ES-I3 (cell line): ENCODE results near the gene CAMTA1.

Source experiments
- H3K36me3 ChIP-seq: 2 replicates; pipeline ENCODE4 v1.6.1; 2013; ENCODE audit warnings: mild to moderate bottlenecking, low read length, control low read depth, moderate library complexity; ENCODE audit not compliant: insufficient read depth
- H3K4me1 ChIP-seq: 2 replicates; pipeline ENCODE4 v1.6.1; 2013; ENCODE audit warnings: mild to moderate bottlenecking, control low read depth, low read length; ENCODE audit not compliant: insufficient read depth
- H3K9ac ChIP-seq: 2 replicates; pipeline ENCODE4 v1.6.1; 2013; ENCODE audit warnings: low read depth, mild to moderate bottlenecking, low read length, moderate library complexity
- H3K9me3 ChIP-seq: 2 replicates; pipeline ENCODE4 v1.6.1; 2013; ENCODE audit warnings: mild to moderate bottlenecking, low read length, moderate library complexity; ENCODE audit not compliant: control insufficient read depth, insufficient read depth

CAMTA1 gene

DNA sequence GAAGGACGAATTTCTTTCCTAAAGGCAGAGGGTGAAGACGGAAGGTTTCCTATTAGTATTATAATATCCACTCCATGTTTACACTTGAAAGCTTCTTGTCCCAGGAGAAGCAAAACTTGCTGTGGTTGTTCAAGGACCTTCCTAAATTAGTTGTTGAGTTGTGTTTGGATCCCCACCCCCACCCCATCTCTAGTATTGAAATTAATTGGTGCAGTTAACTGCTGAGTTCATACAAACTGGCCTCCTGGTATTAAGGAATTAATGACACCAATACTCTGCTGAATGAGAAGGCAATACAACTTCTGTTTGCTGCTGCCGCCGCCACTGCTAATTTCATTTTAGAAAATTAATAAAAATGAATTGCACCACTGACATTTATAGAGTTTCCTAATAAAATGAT lies 308.8 kb downstream of the CAMTA1 start:
- Histone ChIP-seq H3K9ac (no peak overlapping the region), H3K36me3 (no peaks in the 10 kb centered on the region), H3K9me3 (no peaks in the 10 kb centered on the region), H3K4me1 (no peaks in the 10 kb centered on the region)

DNA sequence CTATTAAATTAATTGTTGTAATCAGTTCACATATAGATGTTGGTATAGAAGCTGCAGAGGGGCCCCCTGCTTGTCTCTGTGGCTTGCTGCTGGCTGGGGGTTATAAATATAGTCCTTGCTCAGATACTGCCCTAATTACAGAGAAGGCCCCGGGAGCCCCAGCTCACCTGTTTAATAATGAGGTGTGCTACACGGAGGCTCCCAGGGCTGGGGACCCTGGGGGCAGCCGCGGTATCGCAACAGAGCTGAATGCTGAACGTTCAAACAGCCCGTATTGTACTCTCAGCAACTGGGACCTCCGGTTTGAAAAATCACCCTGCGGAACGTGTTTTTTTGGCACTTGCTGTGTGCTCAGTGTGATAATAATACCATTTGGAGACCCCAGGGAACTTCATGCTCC lies 309.3 kb downstream of the CAMTA1 start:
- Histone ChIP-seq H3K9me3 (no peaks in the 10 kb centered on the region), H3K36me3 (no peaks in the 10 kb centered on the region), H3K9ac (no peak overlapping the region), H3K4me1 (no peaks in the 10 kb centered on the region)

DNA sequence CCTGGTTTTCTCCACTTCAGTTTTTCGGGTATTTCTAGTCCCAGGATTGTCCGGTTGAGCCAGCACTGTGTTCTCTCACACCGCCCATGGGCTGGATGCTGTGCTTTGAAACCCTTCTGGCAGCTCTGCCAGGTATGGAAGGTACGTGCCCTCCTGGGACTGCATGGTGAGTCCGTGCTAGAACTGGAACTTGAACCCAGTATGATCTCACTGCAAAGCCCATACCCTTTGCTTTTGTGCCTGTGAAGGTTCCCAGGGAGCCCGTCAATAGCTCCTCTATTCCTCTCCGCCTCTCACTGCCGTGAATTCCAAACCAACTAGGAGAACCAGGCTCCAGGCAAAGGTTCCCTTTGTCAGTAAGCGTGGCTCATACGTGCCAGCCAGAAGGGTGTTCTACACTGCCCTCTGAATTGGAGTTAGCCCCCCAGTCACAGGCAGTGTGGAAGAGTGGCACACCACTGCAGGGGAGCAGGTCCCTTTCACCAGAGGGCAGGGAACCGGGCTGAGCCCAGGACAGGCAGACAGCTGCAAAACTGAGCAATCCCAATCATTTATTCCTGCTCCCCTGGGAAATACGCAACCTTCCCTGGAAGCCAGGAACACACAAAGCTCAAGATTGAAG lies 310.2 kb downstream of the CAMTA1 start:
- no peaks in the 10 kb centered on the region for H3K4me1 ChIP-seq
- no peaks in the 10 kb centered on the region for H3K9me3 ChIP-seq
- no peaks in the 10 kb centered on the region for H3K36me3 ChIP-seq
- H3K9ac ChIP-seq, result no peak overlapping the region

DNA sequence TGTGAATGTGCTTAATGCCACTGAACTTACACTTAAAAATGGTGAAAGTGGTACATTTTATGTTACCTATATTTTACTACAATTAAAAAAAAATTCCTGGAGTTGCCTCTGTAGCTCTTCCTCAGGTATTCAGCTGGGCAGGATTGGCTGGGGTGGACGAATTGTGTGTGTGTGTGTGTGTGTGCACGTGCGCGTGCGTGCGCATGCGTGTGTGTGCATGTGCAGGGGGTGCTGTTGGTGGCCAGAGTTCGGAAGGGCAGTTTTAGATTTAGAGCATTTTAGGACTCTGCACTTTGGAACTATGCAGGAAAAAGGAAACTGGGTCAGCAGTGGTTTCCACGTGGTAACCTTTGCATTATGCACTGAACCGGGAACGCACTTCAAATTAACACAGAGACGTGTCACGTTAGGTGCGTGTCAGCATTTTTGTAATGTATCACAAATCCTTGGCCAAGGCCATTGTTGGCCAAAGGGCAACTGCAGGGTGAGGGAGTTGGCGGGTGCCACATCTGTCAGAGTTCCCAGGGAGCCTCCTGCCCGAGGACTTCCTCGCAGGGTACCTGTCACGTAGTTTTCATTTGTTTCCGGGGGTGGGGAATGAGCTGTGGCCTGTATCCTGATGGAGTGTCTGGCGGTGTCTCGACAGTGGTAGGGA lies 312.8 kb downstream of the CAMTA1 start:
- H3K4me1 ChIP-seq, result no peaks in the 10 kb centered on the region

DNA sequence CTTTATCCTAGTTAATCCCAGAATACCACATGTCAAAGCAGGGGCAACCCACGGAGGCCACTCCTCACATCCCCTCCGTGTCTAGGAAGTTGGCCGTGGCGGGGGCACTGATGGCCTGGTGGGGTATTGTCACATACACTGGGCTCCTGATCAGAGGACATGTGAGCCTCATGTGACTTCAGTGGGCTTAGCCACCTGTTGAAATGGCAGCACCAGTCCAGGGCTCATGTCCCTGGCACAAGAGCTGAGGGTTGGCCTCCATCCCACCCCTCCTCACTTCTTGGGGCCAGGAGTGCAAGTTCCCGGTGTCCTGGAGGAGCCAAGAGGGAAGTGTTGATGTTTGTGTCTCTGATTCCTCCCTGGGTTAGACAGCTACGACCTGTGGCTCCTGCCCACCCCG lies 313.4 kb downstream of the CAMTA1 start:
- no peaks in the 10 kb centered on the region for H3K9me3 ChIP-seq
- no peaks in the 10 kb centered on the region for H3K36me3 ChIP-seq
- no peaks in the 10 kb centered on the region for H3K4me1 ChIP-seq
- no peak overlapping the region for H3K9ac ChIP-seq

More for the DNA sequence above, 312.8 kb downstream of the CAMTA1 start:
- Histone ChIP-seq H3K36me3 (no peaks in the 10 kb centered on the region), H3K9me3 (no peaks in the 10 kb centered on the region), H3K9ac (no peak overlapping the region)

DNA sequence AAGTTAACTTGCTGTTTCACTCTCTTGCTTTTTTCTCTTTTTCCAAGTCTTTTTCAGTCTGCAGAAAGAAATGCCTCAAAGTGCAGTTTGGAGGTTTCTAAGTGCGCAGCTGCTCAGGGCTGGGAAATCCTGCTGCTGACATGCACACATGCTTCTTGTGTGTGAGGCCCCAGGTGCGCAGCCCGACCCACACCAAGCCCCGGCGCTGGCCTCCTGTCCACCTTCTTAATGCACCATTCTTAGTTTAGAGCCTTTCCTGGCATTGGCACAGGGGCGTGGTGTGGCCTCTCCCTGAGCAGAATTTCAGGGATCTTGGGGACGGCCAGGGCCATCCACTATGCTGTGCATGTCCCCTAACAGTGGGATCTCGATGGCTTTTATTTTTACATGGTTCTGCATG lies 315.2 kb downstream of the CAMTA1 start:
- no peaks in the 10 kb centered on the region for H3K9me3 ChIP-seq
- no peaks in the 10 kb centered on the region for H3K4me1 ChIP-seq
- no peaks in the 10 kb centered on the region for H3K36me3 ChIP-seq
- H3K9ac ChIP-seq, result no peak overlapping the region

DNA sequence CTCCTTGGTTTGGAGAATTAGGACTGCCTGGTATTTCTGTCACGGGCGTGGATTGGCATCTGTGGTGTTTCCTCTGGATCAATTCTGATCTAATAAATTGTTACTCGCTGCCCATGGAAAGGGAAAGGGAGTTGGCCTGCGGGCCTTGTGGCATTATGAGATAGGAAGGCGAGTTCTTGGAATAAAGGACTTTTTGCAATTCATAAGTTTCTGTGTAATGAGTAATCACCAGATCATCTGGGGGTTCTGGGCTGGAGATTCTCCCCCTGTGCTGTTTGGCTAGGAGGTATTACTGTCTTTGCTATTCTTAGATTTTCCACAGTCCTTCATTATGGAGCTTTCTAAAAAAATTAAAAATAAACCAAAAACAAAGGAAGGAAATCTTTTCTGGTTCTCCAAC lies 315.9 kb downstream of the CAMTA1 start:
- Histone ChIP-seq H3K4me1 (no peaks in the 10 kb centered on the region), H3K9me3 (no peaks in the 10 kb centered on the region), H3K9ac (no peak overlapping the region), H3K36me3 (no peaks in the 10 kb centered on the region)

DNA sequence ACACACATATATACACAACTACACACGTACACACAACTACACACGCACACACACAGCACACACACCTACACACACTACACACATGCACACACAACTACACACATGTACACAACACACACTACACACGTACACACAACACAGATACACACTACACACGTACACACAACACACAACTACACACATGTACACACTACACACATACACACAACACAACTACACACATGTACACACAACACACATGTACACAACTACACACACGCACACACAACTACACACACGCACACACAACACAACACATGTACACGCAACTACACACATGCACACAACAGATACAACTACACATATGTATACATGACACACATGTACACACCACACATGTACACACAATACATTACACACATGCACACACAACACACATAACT lies 318.1 kb downstream of the CAMTA1 start:
- no peaks in the 10 kb centered on the region for H3K4me1 ChIP-seq
- H3K36me3 ChIP-seq, result no peaks in the 10 kb centered on the region
- no peak overlapping the region for H3K9ac ChIP-seq
- no peaks in the 10 kb centered on the region for H3K9me3 ChIP-seq

DNA sequence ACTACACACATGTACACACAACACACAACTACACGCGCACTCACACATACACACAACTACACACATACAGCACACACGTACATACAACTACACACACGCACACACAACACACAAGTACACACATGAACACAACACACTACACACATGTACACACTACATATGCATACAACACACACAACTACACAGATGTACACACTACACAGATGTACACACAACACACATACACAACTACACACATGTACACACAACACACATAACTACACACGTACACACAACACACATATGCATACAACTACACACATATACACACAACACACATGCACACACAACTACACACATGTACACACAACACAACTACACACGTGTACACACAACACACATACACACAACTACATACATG lies 318.6 kb downstream of the CAMTA1 start:
- Histone ChIP-seq H3K9me3 (no peaks in the 10 kb centered on the region), H3K4me1 (no peaks in the 10 kb centered on the region), H3K36me3 (no peaks in the 10 kb centered on the region), H3K9ac (no peak overlapping the region)

DNA sequence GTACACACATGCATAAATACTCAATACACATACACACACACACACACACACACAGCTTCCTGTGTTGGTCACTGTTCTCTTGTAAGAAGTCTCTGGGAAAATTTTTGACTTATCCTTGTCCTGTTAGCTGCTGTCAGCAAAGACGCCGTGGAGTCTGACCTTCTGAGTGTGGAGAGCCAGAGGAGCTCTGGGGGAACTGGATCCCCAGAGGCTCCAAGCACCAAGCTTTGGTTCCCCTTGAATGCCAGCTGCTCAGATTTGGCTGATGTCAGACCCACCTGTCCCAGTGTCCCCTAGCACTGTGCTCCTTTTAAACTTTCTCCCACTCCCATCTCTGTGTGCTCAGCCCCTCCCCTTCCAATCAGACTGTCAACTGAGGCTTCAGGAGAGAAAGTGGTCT lies 319.1 kb downstream of the CAMTA1 start:
- no peak overlapping the region for H3K9ac ChIP-seq
- no peaks in the 10 kb centered on the region for H3K36me3 ChIP-seq
- H3K9me3 ChIP-seq, result no peaks in the 10 kb centered on the region
- no peaks in the 10 kb centered on the region for H3K4me1 ChIP-seq

DNA sequence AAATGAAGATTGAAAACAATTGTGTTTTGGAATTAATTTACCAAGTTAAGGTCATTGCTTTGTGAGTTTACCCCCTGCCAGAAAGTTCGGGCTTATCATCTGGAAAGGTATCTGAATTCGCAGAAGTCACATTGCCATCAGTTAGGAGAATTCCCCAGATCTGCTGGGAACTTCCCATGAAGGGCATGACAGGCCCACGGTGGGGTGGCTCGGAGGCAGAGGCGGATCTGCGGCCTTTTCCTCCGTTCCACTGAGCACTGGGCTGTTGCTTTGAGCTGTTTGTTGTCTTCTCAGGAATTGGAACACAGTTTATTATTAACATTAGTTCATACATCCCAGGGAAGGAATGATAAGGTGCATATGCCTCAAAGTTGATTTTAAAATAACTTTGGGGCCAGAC lies 320.0 kb downstream of the CAMTA1 start:
- Histone ChIP-seq H3K9ac (no peak overlapping the region), H3K36me3 (no peaks in the 10 kb centered on the region), H3K4me1 (no peaks in the 10 kb centered on the region), H3K9me3 (no peaks in the 10 kb centered on the region)

DNA sequence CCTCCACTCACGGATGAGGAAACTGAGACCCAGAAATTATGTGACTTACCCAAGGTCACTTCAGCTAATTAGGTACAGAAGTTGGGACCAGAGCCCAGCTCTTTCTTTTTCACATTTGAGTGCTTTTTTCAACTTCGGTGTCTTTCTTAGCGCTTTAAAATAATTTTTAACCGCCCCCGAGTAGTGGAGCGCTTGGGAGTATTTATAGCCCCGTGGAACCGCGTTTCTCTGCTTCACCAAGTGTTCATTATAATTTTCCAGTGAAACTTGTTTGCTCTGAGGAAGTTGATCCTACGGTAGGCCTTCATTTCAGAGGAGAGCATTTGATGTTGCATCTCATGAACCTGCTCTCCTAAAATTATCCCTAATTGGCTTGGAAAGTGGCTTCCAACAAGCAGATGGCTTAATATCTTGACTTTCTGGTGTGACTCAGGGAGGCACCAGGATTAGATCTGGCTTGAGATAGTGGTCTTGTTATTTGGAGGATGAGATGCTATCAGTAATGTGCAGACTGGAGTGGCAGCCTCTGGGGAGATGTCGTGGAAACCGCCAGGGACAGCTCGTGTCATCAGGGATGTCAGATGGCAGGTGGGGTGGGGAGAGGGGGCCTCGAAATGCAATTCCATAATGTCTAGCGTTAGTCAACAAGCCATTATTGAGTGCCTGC lies 321.3 kb downstream of the CAMTA1 start:
- Histone ChIP-seq H3K9me3 (no peaks in the 10 kb centered on the region), H3K9ac (no peak overlapping the region), H3K4me1 (no peaks in the 10 kb centered on the region)

DNA sequence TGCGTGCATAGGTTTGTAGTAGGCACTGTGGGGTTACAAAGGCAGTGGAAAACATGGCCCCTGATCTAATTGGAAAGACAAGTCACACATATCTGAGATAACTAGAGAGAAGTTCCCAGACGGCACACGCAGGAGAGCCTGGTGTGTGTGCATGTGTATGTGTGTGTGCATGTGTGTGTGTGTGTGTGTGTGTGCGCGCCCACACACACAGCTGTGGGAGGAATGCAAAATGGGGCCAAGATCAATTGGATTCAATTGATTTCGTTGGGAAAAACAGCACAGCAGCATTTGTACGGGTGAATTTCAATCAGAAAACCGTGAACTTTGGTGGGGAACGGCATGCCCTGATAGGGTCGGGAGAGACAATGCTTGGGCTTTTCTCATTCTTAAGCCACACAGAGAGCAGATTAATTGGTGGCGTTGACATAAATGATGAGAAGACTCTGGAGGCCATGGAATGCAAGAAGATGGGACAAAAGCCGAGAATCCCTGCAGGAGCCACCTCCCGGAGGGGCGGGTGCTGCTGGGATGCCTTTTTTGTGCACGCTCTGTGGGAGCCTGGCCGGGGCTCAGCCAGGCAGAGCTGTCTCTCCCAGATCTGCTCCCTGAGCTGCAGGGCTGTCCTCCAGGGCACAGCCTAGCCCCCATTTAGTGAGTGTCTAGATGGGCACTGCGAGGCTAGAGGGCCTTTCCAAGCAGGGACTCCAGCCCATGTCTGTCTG lies 322.0 kb downstream of the CAMTA1 start:
- H3K36me3 ChIP-seq, result no peaks in the 10 kb centered on the region
- no peaks in the 10 kb centered on the region for H3K4me1 ChIP-seq
- H3K9ac ChIP-seq, result no peak overlapping the region
- H3K9me3 ChIP-seq, result no peaks in the 10 kb centered on the region

More for the DNA sequence above, 321.3 kb downstream of the CAMTA1 start:
- no peaks in the 10 kb centered on the region for H3K36me3 ChIP-seq

DNA sequence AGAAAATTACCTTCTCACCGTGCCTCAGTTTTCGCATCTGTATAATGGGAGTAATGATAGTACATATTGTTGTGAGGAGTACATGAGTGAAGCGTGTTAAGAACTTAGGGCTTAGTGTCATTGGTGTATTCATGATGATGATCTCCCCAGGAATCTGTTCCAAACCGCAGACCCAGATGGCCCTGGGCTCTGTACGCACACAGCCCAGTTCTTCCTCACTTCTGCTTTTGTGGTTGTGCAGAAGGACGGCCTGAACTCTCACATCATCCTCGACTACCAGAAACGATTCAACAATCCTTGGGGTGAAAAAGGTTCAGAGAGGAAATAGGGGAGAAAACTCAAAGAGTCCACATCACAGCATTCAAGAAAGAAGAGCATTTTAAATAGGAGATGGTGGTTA lies 323.0 kb downstream of the CAMTA1 start:
- no peaks in the 10 kb centered on the region for H3K9me3 ChIP-seq
- no peaks in the 10 kb centered on the region for H3K4me1 ChIP-seq

More for the DNA sequence above, 323.0 kb downstream of the CAMTA1 start:
- H3K9ac ChIP-seq, result no peak overlapping the region
- H3K36me3 ChIP-seq, result no peaks in the 10 kb centered on the region
